HG02970 (cell line): ENCODE results near the gene EGFLAM.

ENCODE experiments used
- ATAC-seq: cut with Tn5 transposase; IDR thresholded peaks from one replicate; pipeline ENCODE4 v1.9.1; 2021; ENCODE audit warnings: mild to moderate bottlenecking, moderate library complexity, moderate number of reproducible peaks; ENCODE audit not compliant: unreplicated experiment, low FRiP score

The EGFLAM gene

DNA sequence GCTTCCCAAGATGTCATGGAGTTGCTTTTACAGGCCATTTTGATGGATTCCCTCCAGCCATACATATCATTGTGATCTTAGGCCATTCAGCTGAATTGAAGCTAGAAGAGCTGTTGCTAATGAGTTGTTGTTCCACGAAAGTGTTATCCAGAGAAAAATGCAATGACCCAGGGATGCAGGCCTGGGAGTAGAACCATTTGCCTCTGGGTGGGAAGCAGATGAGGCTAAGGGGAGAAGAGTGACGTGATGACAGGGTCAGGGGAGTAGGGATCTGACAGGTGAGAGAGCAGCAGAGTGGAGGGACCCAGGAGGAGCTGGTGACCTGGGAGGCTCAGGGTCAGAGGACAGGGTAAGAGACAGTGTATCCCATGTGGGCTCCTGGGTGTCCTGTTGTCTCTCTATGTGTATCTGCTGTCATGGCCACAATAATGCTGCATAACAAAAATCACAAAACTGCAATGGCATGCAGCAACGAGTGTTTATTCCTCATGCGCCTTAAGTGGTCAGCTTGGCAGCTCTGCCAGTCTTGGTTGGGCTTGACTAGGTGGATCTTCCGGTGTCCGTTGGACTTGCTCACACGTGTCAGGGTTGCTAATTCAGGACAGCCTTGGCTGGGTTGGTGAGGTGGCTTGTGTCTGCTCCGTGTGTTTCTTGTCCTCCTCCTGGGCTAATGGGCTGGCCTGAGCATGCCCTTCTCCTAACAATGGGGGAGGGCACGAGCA is 207.5 kb downstream of the EGFLAM start:
- no peak for ATAC-seq

DNA sequence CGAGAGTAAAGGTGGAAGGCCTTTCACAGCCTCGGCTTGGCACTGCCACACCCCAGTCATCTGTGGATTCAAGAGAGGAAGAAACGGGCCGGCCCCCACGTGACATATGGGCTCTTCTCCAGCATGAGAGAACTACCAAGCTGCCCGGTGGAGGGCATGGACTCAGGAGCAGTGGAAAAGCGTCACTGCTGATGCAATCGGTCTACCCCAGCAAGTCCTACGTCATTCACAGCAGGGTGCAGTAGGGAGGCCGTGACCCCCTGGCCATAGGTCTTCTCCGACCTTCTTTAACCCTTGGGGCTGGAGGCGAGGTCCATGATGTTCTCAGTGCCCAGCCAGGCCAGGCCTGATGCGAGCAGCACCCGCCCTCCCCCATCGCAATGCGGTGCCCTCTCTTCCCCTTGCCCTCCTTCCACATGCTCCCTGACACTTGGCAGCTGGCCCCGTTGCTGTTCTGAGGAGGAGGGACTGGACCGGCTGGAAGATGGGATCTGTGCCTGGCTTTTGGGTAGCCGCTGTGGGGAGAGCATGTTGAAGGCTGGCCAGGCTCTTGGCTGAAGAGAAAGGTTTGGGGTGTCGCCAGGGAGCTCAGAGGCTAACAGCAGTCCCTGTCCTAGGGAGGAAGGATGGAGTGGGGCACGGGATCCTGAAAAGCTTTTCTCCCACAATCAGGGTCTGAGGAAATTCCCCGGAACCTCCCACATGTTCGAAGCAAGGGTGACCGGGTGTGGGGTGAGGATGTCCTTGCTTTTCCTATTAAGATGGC is 208.2 kb downstream of the EGFLAM start:
- ATAC-seq, result no peak

DNA sequence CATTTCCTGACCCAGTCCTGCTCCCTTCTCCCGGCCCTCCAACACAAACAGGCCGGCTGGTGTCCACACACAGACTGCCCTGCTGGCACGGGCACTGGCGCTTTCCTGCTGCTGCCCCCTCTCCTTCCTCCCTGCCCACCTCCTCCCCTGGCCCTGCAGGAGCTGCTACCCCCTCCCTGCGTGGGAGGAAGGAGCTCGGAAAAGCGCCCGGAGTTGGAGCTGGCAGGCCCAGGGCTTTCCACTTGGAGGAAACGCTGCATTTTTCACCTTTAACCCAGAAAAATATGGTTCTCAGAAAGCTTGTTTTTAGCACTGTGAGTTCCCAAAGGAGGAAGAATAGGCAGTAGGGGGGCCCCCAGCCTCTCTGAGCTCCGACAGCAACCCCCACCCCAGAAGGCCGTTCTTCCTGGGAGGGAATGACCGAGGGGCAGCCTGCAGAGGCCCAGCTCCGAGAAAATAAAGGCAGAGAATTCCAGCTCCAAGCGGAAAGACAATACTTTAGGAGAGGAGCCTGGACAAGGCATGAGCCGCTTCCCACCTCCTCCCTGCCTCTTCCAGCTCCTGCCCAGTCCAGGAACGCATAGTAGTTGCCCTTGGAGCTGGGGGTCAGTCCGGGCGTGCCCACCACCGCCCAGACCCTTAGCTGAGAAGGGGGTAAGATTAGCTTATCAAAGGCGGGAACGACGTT is 209.1 kb downstream of the EGFLAM start:
- ATAC-seq, result no peak

DNA sequence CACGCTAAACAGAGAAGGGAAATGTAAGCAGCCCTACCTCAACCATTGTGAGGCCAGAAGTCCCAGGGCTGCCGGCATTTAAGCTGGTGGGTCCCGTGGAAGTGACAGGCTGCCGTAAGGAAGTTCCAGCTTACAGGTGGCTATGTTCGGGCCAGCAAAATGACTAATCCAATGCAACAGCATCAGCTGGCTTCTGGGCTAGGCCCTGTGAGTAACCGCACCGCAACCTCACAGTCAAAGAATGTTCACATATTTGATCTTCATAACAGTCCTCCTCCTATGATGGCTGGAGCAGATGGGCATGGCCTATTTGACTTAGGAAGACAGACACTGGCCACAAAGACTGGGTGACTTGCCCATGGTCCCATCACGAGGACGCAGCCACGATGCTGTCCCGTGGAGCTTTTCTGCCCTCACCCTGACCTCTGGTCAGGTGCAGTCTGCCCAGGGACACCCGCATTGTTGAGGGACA is 209.9 kb downstream of the EGFLAM start:
- ATAC-seq, result no peak

DNA sequence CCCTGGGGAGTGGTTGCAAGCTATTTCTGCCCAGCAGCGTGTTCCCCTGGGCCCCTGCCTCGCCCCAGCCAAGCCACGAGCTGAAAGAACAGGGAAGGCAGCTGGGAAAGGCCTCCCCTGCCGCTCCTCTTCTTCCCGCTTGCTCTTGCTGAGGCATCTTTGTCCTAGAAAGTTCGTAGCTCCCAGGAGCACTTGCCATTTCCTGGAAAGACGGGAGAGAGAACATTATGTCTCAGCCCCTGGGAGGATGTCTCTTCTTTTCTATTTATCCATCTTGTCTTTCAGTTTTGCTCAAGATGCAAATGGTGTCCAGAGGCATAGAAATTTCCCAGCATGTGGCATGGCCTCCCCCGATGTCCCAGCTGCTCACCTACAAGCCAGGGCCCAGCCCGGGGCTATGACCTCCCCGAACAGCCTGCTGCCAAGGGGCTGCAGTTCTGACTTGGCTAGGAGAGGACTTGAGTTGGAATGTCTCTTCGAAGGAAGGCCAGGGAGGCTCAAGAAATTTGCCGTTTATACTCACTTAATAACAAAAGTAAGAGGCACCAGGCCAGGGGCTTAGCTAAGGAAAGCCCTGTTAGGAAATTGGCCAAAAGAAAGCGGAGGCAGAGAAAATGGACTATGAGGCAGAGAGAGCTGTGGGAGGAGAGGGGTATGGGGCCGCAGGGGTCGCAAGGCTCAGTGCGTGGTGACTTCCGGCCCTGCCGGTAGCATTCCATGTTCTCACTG is 210.8 kb downstream of the EGFLAM start:
- no peak for ATAC-seq

DNA sequence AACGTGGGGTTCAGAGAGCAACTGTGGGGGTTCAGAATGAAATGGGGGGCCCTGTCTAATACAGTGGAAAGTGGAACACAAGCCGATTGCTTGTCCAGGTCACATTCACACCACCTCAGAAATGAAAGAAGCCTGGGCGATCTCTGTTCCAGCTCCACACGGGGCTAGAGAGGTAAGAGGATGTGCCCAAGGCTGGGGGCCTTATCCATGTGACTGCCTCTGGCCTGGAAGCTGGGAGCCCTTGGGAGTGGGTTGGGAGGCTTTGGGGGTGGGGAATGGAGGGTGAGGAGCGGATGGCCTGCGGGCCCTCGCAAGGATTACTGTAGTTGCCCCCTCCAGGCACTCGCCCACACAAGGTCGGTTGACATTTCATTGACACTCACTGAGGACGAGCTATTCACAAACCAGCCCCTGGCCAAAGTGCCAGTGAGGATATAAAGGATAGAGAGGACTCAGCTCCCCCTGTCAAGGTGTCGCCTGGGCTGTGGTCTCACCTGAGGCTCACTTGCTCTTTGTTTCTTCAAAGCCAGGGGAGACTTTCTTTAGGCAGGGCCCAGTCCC is 211.4 kb downstream of the EGFLAM start:
- no peak for ATAC-seq

DNA sequence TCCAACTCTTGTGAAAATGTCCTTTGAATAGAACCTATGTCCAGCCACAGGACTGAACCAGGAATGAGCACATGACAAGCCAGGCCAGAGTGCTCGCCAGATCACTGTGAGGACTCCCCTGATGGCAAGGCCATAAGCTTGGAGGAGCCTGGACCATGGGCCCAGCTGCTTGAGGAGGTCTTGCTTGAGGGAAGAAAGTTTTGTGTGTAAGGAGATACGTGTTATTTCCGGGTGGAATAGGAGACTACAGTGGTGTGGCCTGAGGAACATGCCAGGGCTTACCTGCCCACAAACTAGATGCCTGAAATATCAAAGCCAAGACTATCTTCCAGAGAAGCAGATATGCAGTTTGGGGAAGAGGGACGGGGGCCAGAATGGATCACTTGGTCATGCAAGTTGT is 213.3 kb downstream of the EGFLAM start:
- ATAC-seq, result no peak

DNA sequence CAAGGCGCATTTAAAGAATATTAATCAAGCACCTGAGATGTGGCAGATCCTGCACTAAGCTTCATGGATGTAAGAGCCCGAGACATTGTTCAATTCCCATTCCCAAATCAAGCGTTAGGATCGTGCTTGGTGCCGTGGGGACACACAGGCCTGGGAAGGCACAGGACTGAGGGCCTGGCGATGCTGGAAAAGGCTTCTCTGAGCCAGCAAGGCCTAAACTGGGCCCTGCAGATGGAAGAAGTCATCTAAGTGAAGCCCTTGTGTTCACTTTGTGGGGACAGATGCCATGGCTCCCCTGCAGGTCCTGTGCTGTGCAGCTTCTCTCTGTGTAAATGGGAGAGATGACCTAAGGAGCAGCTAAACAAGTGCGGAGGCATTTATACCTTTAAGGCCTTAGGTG is 214.2 kb downstream of the EGFLAM start:
- ATAC-seq, result no peak

DNA sequence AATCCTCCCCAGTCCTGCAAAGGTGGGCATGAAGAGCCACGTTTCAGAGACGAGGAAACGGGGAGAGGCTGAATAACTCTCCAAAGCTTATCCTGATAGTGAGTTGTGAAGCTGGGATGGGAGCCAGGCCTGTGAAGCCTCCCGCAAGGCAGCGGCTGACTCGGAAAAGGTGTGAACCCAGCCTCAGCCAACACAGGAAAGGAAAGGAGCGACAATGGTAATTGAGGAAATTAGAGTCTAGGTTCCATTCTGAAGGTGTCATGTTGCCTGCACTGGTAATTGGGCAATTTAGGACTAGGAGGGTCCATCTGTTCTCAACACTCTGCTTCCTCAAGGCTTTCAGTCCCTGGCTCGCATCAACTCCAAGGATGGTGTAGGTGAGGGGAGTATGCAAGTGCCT is 214.6 kb downstream of the EGFLAM start:
- ATAC-seq, result no peak

DNA sequence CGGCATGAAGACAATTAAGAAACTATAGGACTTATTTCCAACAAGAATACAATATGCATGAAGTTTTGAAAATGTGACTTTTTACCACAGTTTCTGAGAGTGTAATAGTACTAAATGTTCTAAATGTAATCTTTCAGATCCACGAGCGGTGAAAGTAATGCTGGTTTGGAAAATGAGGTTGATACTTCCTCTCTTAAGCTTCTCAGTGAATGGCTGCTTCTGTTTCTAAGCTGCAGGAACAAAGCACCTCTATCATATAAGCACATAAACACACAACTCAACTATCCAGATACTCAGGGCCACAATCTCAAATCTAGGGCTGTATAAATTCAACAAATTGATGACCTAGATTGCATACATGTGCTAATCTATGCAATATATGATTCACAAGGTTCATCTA is 219.8 kb downstream of the EGFLAM start:
- no peak for ATAC-seq

DNA sequence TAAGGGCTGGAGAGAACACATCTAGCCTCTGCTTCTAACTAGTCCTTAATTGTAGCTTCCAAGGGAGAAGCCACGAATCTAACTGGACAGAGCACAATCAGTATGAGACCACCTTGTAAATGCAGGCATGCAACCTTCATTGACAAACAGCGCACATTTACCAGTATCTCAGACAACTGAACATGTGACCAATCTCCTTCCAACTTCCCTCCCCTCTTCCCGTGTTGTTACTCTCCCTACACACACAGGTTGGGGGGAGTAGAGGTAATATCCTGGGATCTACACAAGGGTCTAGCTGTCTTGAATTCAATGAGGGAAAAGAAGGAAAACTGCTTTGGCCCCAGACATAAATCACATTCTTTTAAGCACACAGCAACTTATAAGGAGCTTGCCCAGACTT is 220.5 kb downstream of the EGFLAM start:
- no peak for ATAC-seq

DNA sequence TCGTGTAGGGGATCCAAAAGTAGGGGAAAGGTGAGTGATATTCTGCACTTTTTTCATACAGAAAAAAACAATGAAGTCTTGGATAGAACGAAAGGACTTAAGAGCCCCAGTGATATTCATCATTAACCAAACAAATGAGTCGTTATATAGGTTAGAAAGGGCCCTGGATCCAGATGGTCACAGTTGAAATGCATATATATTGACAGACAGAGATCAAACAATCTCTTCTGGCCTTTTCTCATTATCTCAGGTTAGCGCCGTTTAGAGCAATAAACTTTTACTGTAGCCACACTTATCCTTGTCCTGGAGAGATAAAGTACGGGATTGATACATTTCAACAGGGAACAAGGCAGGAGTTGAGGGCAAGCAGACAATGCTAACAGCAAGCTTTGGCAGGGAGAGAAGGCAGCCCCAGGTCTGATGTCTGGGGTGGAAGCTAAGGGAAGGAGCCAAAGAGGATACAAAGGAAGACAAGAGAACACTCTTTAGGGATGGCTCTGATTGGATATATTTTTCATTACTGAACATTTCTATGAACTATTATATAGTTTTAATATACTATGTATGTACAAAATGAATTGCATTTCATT is 221.1 kb downstream of the EGFLAM start:
- ATAC-seq, result no peak

DNA sequence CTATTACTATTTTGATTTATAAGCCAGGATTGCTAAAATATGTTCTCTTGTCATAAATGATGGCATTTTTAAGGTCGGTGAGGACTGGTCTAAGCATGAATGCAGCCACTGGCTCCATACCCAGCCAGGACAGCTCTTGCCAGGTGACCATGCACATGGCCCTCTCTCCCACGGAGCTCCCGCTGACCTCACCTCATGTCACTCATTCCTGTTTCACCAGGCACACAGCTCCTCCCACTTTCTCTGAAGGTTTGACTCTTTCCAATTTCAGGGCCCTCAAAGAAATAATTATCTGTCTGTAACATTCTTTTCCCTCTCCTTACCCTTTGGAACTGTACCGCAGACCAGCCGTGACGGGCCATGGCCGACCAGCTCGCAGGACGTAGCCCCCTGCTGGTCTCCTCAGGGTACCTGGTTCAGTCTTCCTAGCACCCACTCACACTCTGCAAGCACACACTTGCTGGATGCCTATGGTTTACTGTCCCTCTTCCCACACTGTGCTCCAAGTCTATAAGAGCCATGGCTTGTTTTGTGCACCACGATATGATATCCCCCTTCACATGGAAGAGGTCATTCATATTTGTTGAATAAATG is 225.5 kb downstream of the EGFLAM start:
- ATAC-seq, result no peak

DNA sequence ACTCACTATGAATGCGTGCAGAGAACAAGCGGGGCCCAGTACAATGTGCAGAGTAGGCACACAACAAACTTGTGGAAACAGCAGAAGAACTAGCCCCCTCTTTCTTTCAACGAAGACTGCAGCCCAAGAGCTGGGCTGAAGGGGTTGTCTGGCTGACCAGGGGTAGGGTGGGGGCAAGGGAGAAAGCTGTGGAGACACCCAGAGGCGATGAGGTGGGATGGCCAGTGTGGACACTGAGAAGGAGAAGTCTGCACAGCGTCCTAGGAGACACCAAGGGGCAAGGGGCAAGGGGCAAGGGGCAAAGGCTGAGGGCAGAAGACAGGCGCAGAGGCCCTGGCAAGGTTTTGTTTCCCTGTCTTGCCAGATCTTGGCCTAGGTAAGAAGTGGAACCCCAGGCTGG is 235.8 kb downstream of the EGFLAM start:
- ATAC-seq, result no peak

DNA sequence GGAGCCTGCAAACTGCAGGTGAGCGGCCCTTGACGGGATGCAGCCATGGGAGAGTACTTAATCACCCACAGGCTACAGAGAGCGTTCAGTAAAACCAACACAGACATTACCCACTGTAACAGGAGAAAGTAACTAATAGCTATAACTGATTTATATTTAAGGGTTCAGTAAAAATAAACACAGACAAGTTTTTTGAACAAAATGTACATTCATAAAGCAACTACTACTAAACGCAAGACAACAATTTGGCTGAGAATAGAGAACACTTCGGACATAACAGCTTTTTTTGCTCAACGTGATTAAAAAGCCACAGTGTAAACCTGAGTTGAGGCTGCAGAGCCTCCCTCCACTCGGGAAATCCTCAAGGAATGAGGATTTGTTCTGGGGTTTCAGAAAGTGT is 236.4 kb downstream of the EGFLAM start:
- no peak for ATAC-seq

DNA sequence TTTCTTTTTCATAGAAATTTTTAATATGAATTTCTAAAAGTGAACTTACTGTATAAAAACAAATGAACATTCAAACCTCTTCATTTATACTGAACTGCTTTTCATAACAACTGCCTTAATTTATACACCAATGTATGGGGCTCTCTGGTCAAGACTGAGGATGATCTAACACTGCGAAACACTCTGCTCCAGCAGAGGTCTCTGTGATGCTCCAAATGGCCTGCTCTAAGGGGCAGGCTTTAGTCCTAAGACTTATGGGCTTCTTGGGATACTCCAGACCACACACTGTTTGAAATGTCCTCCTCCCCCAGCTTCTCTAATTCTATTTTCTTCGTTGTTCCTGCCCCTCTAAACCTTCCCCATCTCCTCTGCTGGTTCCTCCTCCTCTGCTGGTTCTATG is 239.6 kb downstream of the EGFLAM start:
- no peak for ATAC-seq

DNA sequence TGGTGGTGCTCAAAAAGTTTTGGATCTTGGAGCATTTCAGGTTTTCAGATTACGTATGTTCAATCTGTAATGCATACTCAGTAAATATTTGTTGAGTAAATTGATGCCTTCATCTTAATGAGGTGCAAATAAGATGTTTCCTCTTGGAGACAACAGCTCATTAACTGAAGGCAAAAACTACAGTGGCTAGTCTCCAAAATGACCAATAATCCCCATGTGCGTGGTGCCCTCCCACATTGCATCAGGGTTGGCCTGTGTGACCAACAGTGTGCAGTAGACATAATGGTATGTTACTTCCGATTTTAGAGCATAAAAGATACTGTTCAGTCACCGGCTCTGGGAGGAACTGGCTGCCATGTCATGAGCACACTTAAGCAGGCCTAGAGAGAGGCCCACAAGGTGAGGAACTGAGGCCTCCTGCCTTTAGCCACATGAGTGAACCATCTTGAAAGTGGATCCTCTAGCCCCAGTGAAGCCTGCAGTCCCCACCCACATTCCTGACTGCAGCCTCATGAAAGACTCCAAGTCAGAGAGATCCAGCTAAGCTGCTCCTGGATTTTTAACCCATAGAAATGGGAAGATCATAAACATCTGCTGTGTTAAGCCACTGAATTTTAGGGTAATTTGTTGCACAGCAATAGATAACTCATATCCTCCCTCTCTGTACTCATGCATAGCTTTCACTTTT is 242.4 kb downstream of the EGFLAM start:
- no peak for ATAC-seq

DNA sequence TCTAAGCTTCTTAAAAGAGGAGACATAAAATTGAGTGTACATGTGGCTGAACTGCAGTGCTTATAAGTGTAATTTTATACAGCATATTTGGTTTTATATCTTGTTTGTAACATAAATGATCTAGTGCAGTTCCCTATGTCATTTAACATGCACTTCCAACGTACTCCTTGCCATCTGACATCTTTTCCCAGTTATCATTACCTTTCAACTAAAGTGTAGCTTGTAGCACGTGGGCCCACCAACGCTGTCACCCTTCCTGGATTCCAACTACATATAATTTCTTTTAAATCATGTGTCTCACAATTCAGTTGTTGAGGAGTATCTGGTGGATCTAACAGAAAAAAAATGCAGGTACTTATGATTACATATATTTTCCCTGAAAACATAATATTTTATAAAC is 247.9 kb downstream of the EGFLAM start:
- no peak for ATAC-seq

DNA sequence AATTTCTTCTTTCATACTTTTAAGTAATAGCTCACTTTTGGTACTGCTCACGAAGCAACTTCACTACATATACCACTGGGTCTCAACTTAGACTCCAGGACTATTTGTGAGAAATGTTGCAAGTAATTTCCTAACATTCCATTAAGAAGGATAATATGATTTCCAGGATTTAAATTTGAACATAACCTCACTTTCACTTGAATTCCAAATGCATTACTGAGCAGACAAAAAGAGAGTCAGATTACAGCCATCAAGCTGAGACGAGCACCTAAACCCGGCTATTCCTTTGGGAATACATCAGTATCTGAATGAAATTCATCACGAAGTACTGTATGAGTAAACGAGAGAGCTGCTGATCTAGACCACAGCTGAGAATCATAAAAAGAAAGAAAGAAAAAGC is 250.8 kb downstream of the EGFLAM start:
- ATAC-seq, result no peak
